Sigmoid colon (tissue), 4 donors: ENCODE results near the gene KRTAP10-9.

ENCODE experiments used
- POLR2A ChIP-seq, 2 donors: fragments of 450-650 bp; IDR thresholded peaks; one replicate each; pipeline ENCODE4 v1.6.1; 2016; ENCODE audit warnings: antibody characterized with exemption in 2 of 2, mild to moderate bottlenecking in 2 of 2, moderate library complexity in 2 of 2
- POLR2AphosphoS5 ChIP-seq, 4 donors: sonication (generic); formaldehyde crosslinking; IDR thresholded peaks; one replicate each; pipeline ENCODE4 v1.6.1; 2017; ENCODE audit warnings: antibody characterized with exemption in 4 of 4
- TF ChIP-seq, protein P1 (sequence below), 4 experiments: fragments of 450-650 bp in 3 of 4; fragments of 200-600 bp in 1 of 4; IDR thresholded peaks; one replicate each; pipeline ENCODE4 v1.5.1; 2016 to 2019; ENCODE audit warnings: antibody characterized with exemption in 4 of 4, mild to moderate bottlenecking in 3 of 4, moderate library complexity in 2 of 4

DNA sequence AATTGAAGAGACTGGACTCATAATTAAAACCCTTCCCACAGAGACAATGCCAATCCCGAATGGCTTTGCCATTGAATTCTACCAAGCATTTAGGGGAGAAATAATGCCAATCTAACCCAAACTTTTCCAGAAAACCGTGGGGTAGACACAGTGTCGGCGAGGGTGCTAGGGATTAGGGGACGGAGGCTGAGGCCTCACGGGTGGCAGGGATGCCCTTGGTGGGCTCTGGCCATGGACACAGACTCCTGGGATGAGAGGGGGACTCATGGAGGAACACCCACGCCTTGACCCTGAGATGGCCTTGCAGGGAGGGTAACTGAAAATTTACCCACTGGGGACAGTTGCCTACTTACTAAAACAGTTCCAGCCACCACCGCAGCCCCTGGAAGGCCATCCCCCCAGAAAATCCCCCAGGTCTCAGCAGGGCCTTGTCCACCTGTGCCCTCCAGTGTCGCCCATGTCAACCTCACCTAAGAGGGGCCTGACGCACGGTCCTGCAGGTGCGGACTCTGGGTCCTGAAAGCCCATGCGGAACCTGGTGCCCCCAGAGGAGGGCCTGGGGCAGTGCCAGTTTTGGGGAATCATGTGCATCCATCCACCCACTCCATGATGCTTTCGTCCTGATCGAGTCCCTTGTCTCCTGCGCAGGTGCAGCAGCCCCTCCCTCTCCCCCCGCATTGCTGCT, 48.4 kb upstream of the KRTAP10-9 start:
- TF ChIP-seq, protein P1, sequence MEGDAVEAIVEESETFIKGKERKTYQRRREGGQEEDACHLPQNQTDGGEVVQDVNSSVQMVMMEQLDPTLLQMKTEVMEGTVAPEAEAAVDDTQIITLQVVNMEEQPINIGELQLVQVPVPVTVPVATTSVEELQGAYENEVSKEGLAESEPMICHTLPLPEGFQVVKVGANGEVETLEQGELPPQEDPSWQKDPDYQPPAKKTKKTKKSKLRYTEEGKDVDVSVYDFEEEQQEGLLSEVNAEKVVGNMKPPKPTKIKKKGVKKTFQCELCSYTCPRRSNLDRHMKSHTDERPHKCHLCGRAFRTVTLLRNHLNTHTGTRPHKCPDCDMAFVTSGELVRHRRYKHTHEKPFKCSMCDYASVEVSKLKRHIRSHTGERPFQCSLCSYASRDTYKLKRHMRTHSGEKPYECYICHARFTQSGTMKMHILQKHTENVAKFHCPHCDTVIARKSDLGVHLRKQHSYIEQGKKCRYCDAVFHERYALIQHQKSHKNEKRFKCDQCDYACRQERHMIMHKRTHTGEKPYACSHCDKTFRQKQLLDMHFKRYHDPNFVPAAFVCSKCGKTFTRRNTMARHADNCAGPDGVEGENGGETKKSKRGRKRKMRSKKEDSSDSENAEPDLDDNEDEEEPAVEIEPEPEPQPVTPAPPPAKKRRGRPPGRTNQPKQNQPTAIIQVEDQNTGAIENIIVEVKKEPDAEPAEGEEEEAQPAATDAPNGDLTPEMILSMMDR (IDR thresholded peaks at IDR 0.05), result no peak
- no peak for TF ChIP-seq POLR2A (IDR thresholded peaks at IDR 0.05)
- TF ChIP-seq POLR2AphosphoS5 (IDR thresholded peaks at IDR 0.05), result no peak
